GM23338 (cell line): ENCODE results near the gene CEP78. TPM values are rescaled to one million over a fixed set of nuclear protein-coding genes. Genes with fewer than 3 reads are reported as not detected.

Experiments
- ATAC-seq: fragments of 200-7000 bp; cut with Tn5 transposase; 3 replicates; pipeline ENCODE4 v1.9.1; 2020
- DNase-seq: peaks from one replicate; pipeline ENCODE4 v3.0.0-alpha.2; 2015; ENCODE audit warnings: low spot score
- H2AFZ ChIP-seq: fragments of 200-600 bp; sonication (generic); 2 replicates; pipeline ENCODE4 v1.8.0; 2016; ENCODE audit warnings: antibody characterized with exemption, mild to moderate bottlenecking, moderate library complexity
- H3F3A ChIP-seq: fragments of 200-600 bp; sonication (generic); replicated peaks from 2 replicates; pipeline ENCODE4 v1.8.0; 2017; ENCODE audit warnings: antibody characterized with exemption, mixed run types, low read depth
- H3K27ac ChIP-seq: fragments of 200-600 bp; sonication (generic); 2 replicates; pipeline ENCODE4 v1.6.1; 2016; ENCODE audit warnings: low read depth
- H3K27me3 ChIP-seq: fragments of 200-600 bp; sonication (generic); 2 replicates; pipeline ENCODE4 v1.8.0; 2016; ENCODE audit warnings: mild to moderate bottlenecking, mixed run types, moderate library complexity; ENCODE audit not compliant: insufficient read depth
- H3K36me3 ChIP-seq: fragments of 200-600 bp; sonication (generic); 2 replicates; pipeline ENCODE4 v1.8.0; 2016; ENCODE audit warnings: mild to moderate bottlenecking; ENCODE audit not compliant: insufficient read depth
- H3K4me1 ChIP-seq: fragments of 200-600 bp; sonication (generic); 2 replicates; pipeline ENCODE4 v1.8.0; 2016; ENCODE audit warnings: mild to moderate bottlenecking, moderate library complexity; ENCODE audit not compliant: insufficient read depth
- H3K4me2 ChIP-seq: fragments of 200-600 bp; sonication (generic); 2 replicates; pipeline ENCODE4 v1.7.1; 2017; ENCODE audit warnings: mixed run types
- H3K4me3 ChIP-seq: fragments of 200-600 bp; sonication (generic); 2 replicates; pipeline ENCODE4 v1.6.1; 2016; ENCODE audit warnings: mixed run types
- H3K79me2 ChIP-seq: fragments of 200-600 bp; sonication (generic); replicated peaks from 2 replicates; pipeline ENCODE4 v1.8.0; 2017; ENCODE audit warnings: mild to moderate bottlenecking; ENCODE audit not compliant: insufficient read depth
- H3K9me2 ChIP-seq: fragments of 200-600 bp; sonication (generic); 2 replicates; pipeline ENCODE4 v1.8.0; 2017; ENCODE audit not compliant: insufficient read depth
- H4K20me1 ChIP-seq: fragments of 200-600 bp; sonication (generic); replicated peaks from 2 replicates; pipeline ENCODE4 v1.8.0; 2017; ENCODE audit warnings: mild to moderate bottlenecking; ENCODE audit not compliant: insufficient read depth
- H3K27ac Mint-ChIP-seq: 2 replicates; pipeline ENCODE4 v1.8.0; 2020; ENCODE audit warnings: inconsistent platforms, mild to moderate bottlenecking, moderate library complexity, mixed read lengths
- H3K27me3 Mint-ChIP-seq: 3 replicates; pipeline ENCODE4 v1.8.0; 2022; ENCODE audit warnings: low read depth, mild to moderate bottlenecking, moderate library complexity, mixed read lengths, inconsistent platforms; ENCODE audit not compliant: insufficient read depth, poor library complexity
- H3K36me3 Mint-ChIP-seq: 3 replicates; pipeline ENCODE4 v1.8.0; 2021; ENCODE audit warnings: low read depth, mild to moderate bottlenecking, inconsistent platforms, moderate library complexity, mixed read lengths
- H3K4me1 Mint-ChIP-seq: 3 replicates; pipeline ENCODE4 v1.8.0; 2020; ENCODE audit warnings: mild to moderate bottlenecking, inconsistent platforms, mixed read lengths
- H3K4me3 Mint-ChIP-seq: 3 replicates; pipeline ENCODE4 v1.8.0; 2021; ENCODE audit warnings: moderate library complexity, mild to moderate bottlenecking, inconsistent platforms, mixed read lengths
- H3K9me3 Mint-ChIP-seq: 3 replicates; pipeline ENCODE4 v1.8.0; 2020; ENCODE audit warnings: moderate library complexity, mild to moderate bottlenecking, inconsistent platforms, mixed read lengths
- CREB1 ChIP-seq: fragments of 250-450 bp; sonication (Bioruptor Pico); IDR thresholded peaks from 2 replicates; pipeline ENCODE4 v1.5.0; 2020; ENCODE audit warnings: low read depth, mild to moderate bottlenecking, moderate library complexity
- CTCF ChIP-seq, 2 experiments: fragments of 200-600 bp in 1 of 2; sonication (generic) in 1 of 2; conservative IDR thresholded peaks; 2 replicates each; pipeline versions ENCODE4 v1.5.1 to v1.6.1; 2016 to 2017; ENCODE audit warnings: antibody characterized with exemption in 2 of 2, low read depth in 2 of 2, mild to moderate bottlenecking in 2 of 2, moderate library complexity in 1 of 2
- EZH2 ChIP-seq: fragments of 200-600 bp; sonication (generic); IDR thresholded peaks from one replicate; pipeline ENCODE4 v1.8.0; 2017; ENCODE audit warnings: antibody characterized with exemption, mild to moderate bottlenecking, low read depth; ENCODE audit not compliant: unreplicated experiment
- EZH2phosphoT487 ChIP-seq: fragments of 200-600 bp; sonication (generic); IDR thresholded peaks from one replicate; pipeline ENCODE4 v1.8.1; 2018; ENCODE audit warnings: antibody characterized with exemption; ENCODE audit not compliant: unreplicated experiment
- JUNB ChIP-seq: IDR thresholded peaks from one replicate; pipeline ENCODE4 v1.6.1; 2016; ENCODE audit warnings: antibody characterized with exemption; ENCODE audit not compliant: unreplicated experiment
- NANOG ChIP-seq: IDR thresholded peaks from 2 replicates; pipeline ENCODE4 v1.6.1; 2016; ENCODE audit warnings: antibody characterized with exemption, borderline replicate concordance
- POLR2AphosphoS5 ChIP-seq: IDR thresholded peaks from 2 replicates; pipeline ENCODE4 v1.6.1; 2016; ENCODE audit warnings: antibody characterized with exemption, low read depth
- REST ChIP-seq: IDR thresholded peaks from one replicate; pipeline ENCODE4 v1.6.1; 2018; ENCODE audit warnings: antibody characterized with exemption; ENCODE audit not compliant: unreplicated experiment
- STAT1 ChIP-seq: IDR thresholded peaks from one replicate; pipeline ENCODE4 v1.6.1; 2016; ENCODE audit warnings: antibody characterized with exemption; ENCODE audit not compliant: unreplicated experiment
- ZNF114 ChIP-seq: fragments of 250-450 bp; sonication (Bioruptor Pico); IDR thresholded peaks from 2 replicates; pipeline ENCODE4 v1.5.0; 2020; ENCODE audit warnings: mild to moderate bottlenecking, moderate library complexity
- ZNF331 ChIP-seq: fragments of 250-450 bp; sonication (Bioruptor Pico); IDR thresholded peaks from 2 replicates; pipeline ENCODE4 v1.5.0; 2020; ENCODE audit warnings: low read depth, mild to moderate bottlenecking, moderate library complexity
- ZNF462 ChIP-seq: fragments of 250-450 bp; sonication (Bioruptor Pico); IDR thresholded peaks from 2 replicates; pipeline ENCODE4 v1.5.0; 2020; ENCODE audit warnings: mild to moderate bottlenecking, moderate library complexity
- polyA plus RNA-seq: library from polyadenylated mRNA; unstranded; fragments of >200 nt; fragmentation: Nextera tagmentation; extraction: Ambion mirVana; gene quantifications from 2 replicates; pipeline ENCODE4 v1.2.1, GENCODE V29; 2016
- total RNA-seq: library from RNA; depleted of rRNA; stranded (reverse); fragments of >200 nt; shearing (Covaris generic); gene quantifications from 2 replicates; pipeline ENCODE4 v1.2.3, GENCODE V29; 2014
- TF ChIP-seq, protein P1 (sequence below): IDR thresholded peaks from 2 replicates; pipeline ENCODE4 v1.6.1; 2016; ENCODE audit warnings: antibody characterized with exemption

The CEP78 gene
- total and polyA plus RNA-seq, 2 experiments from 2014 or later: 19.9 to 48.3 TPM

DNA sequence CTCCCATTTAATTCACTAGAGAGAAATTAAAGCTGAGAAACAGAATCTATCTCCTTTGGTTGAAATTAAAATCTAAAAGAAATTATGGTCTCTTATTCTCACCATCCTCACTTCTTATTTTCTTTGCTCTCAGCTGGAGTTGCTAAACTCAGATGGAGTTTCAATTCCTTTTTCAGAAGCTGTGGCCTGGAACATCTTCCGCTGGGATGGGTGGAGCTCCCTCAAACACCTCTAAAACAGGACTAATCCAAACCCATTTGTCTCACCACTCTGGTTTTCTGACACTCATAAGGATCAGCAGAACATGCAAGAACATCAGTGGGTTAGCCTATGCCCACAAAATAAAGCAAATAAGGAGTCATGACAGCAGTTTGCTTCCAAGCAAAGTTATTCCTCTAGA, 39.6 kb upstream of the CEP78 start:
- H3K4me2 ChIP-seq: no peak overlapping the region
- no peaks in the 10 kb centered on the region for H4K20me1 ChIP-seq
- no peaks in the 10 kb centered on the region for H3K27me3 ChIP-seq
- Mint-ChIP-seq H3K27me3 (peaks cover 2% of the 10 kb centered on the region), H3K27ac (no peak overlapping the region), H3K9me3 (no peaks in the 10 kb centered on the region), H3K4me1 (peaks cover 9% of the 10 kb centered on the region), H3K36me3 (no peaks in the 10 kb centered on the region; the same call in 2 of the 3 replicates), H3K4me3 (no peak overlapping the region)
- TF ChIP-seq EZH2: no peak
- TF ChIP-seq REST: no peak
- TF ChIP-seq ZNF114 (CRISPR knock-in tag): no peak
- no peak for TF ChIP-seq CTCF (conservative IDR thresholded peaks at IDR 0.05; ENCODE audit: low read depth in 2 of 2)
- no peak for TF ChIP-seq ZNF462 (CRISPR knock-in tag)
- no peak for TF ChIP-seq STAT1
- TF ChIP-seq JUNB: no peak
- no peak for TF ChIP-seq POLR2AphosphoS5
- TF ChIP-seq ZNF331 (CRISPR knock-in tag): no peak
- TF ChIP-seq NANOG: no peak
- TF ChIP-seq EZH2phosphoT487: no peak
- TF ChIP-seq, protein P1, sequence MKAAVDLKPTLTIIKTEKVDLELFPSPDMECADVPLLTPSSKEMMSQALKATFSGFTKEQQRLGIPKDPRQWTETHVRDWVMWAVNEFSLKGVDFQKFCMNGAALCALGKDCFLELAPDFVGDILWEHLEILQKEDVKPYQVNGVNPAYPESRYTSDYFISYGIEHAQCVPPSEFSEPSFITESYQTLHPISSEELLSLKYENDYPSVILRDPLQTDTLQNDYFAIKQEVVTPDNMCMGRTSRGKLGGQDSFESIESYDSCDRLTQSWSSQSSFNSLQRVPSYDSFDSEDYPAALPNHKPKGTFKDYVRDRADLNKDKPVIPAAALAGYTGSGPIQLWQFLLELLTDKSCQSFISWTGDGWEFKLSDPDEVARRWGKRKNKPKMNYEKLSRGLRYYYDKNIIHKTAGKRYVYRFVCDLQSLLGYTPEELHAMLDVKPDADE: no peak
- no peak for TF ChIP-seq CREB1 (CRISPR knock-in tag)
- H3K36me3 ChIP-seq: no peaks in the 10 kb centered on the region
- H2AFZ ChIP-seq: peak overlapping the region; percentile 28; the same call in 1 of the 2 replicates
- no peak for ATAC-seq
- H3K27ac ChIP-seq: no peak overlapping the region
- H3K4me3 ChIP-seq: no peak overlapping the region
- no peaks in the 10 kb centered on the region for H3F3A ChIP-seq
- no peaks in the 10 kb centered on the region for H3K79me2 ChIP-seq
- H3K4me1 ChIP-seq: peaks cover 7% of the 10 kb centered on the region; the same call in 1 of the 2 replicates
- H3K9me2 ChIP-seq: peaks cover 11% of the 10 kb centered on the region
- no peak for DNase-seq
